Peyer's patch (tissue), 4 donors: ENCODE results near the gene KIF12. TPM values are rescaled to one million over a fixed set of nuclear protein-coding genes. Genes with fewer than 3 reads are reported as not detected.

Source experiments
- DNase-seq, 3 donors: peaks; one replicate each; pipeline ENCODE4 v3.0.0-alpha.2; 2017 to 2019
- H3K27ac ChIP-seq, 4 donors: fragments of 200-600 bp; sonication (generic); one replicate each; pipeline ENCODE4 v1.5.1; 2016 to 2019
- H3K27me3 ChIP-seq, 2 donors: fragments of 200-600 bp; sonication (generic); one replicate each; pipeline ENCODE4 v1.5.1; 2019
- H3K36me3 ChIP-seq, 3 donors: fragments of 200-600 bp; sonication (generic); one replicate each; pipeline ENCODE4 v1.5.1; 2016 to 2019
- H3K4me1 ChIP-seq, 4 donors: fragments of 200-600 bp; sonication (generic); one replicate each; pipeline ENCODE4 v1.5.1; 2016 to 2019
- H3K4me3 ChIP-seq, 4 donors: fragments of 200-600 bp; sonication (generic); 1 replicate in 3 of 4; 2 replicates in 1 of 4; pipeline ENCODE4 v1.5.1; 2016 to 2019; ENCODE audit warnings: mild to moderate bottlenecking in 1 of 4
- H3K9me3 ChIP-seq, 4 donors: fragments of 200-600 bp; sonication (generic); one replicate each; pipeline ENCODE4 v1.5.1; 2016 to 2019; ENCODE audit warnings: mild to moderate bottlenecking in 1 of 4
- POLR2A ChIP-seq, 2 donors: fragments of 450-650 bp; IDR thresholded peaks; one replicate each; pipeline ENCODE4 v1.5.1; 2017; ENCODE audit warnings: antibody characterized with exemption in 2 of 2, mild to moderate bottlenecking in 2 of 2, moderate library complexity in 2 of 2
- total RNA-seq, 4 donors: library from RNA; depleted of rRNA; stranded (reverse); fragments of >200 nt; gene quantifications; one replicate each; pipeline ENCODE4 v1.1.0, GENCODE V29; 2016
- TF ChIP-seq, protein P1 (sequence below), 6 experiments: fragments of 450-650 bp in 4 of 6; fragments of 200-600 bp in 2 of 6; sonication (generic) in 1 of 6; IDR thresholded peaks; one replicate each; pipeline ENCODE4 v1.5.1; 2017 to 2019; ENCODE audit warnings: antibody characterized with exemption in 6 of 6, mild to moderate bottlenecking in 3 of 6, moderate library complexity in 1 of 6

Gene KIF12
- total RNA-seq, 4 donors from 2014 or later = 23.6 to 85.3 (median 41.3) TPM

- H3K4me3 ChIP-seq = no peak overlapping the region
- H3K4me1 ChIP-seq = no peaks in the 10 kb centered on the region
- DNase-seq = peak in 1 of 3 donors; percentile 1
- peaks cover 0 to 14% (median 0%) of the 10 kb centered on the region in 3 donors for H3K36me3 ChIP-seq
- TF ChIP-seq, protein P1, sequence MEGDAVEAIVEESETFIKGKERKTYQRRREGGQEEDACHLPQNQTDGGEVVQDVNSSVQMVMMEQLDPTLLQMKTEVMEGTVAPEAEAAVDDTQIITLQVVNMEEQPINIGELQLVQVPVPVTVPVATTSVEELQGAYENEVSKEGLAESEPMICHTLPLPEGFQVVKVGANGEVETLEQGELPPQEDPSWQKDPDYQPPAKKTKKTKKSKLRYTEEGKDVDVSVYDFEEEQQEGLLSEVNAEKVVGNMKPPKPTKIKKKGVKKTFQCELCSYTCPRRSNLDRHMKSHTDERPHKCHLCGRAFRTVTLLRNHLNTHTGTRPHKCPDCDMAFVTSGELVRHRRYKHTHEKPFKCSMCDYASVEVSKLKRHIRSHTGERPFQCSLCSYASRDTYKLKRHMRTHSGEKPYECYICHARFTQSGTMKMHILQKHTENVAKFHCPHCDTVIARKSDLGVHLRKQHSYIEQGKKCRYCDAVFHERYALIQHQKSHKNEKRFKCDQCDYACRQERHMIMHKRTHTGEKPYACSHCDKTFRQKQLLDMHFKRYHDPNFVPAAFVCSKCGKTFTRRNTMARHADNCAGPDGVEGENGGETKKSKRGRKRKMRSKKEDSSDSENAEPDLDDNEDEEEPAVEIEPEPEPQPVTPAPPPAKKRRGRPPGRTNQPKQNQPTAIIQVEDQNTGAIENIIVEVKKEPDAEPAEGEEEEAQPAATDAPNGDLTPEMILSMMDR (IDR thresholded peaks at IDR 0.05) = no peak
- no peak for TF ChIP-seq POLR2A (IDR thresholded peaks at IDR 0.05)
- H3K9me3 ChIP-seq = no peaks in the 10 kb centered on the region
- no peak overlapping the region for H3K27ac ChIP-seq
- H3K27me3 ChIP-seq = no peaks in the 10 kb centered on the region
Observed at GRCh38 chr9:114050226-114050568, 48.9 kb downstream of the KIF12 start.

- Histone ChIP-seq H3K27me3 (no peaks in the 10 kb centered on the region), H3K36me3 (peaks cover 0 to 14% (median 0%) of the 10 kb centered on the region in 3 donors), H3K9me3 (no peaks in the 10 kb centered on the region), H3K27ac (no peak overlapping the region), H3K4me1 (no peaks in the 10 kb centered on the region), H3K4me3 (no peak overlapping the region)
- DNase-seq = peak in 1 of 3 donors; percentile 6
- no peak for TF ChIP-seq POLR2A (IDR thresholded peaks at IDR 0.05)
- TF ChIP-seq, protein P1 (IDR thresholded peaks at IDR 0.05) = no peak
Observed at GRCh38 chr9:114049441-114050225, 49.5 kb downstream of the KIF12 start.

- Histone ChIP-seq H3K27me3 (no peaks in the 10 kb centered on the region), H3K4me1 (no peaks in the 10 kb centered on the region), H3K36me3 (peaks cover 0 to 14% (median 0%) of the 10 kb centered on the region in 3 donors), H3K27ac (no peak overlapping the region), H3K4me3 (no peak overlapping the region), H3K9me3 (no peaks in the 10 kb centered on the region)
- TF ChIP-seq, protein P1 (IDR thresholded peaks at IDR 0.05) = no peak
- no peak for TF ChIP-seq POLR2A (IDR thresholded peaks at IDR 0.05)
- DNase-seq = peak in 1 of 3 donors; percentile 6
Observed at GRCh38 chr9:114048533-114049415, 50.3 kb downstream of the KIF12 start.

DNA sequence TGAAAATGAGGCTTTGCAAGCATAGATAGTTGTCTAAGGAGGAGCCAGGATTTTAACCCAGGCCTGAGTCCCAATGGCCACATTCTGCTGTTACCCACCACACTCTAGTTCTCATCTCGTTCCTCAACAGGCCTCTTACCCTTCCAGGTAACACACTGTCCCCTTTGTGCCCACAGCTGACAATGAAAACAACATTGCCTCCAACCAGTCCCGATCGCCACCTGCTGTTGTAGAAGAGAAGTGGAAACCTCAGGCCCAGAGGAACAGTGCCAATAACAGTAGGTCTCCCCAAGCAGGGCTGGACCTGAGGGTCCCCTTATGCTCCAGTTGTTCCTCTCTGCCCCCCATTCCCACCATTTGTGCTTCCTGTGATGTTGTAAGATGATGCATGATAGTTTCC, 51.4 kb downstream of the KIF12 start:
- Histone ChIP-seq H3K4me1 (no peaks in the 10 kb centered on the region), H3K36me3 (peaks cover 0 to 14% (median 0%) of the 10 kb centered on the region in 3 donors), H3K9me3 (no peaks in the 10 kb centered on the region), H3K4me3 (no peak overlapping the region), H3K27ac (no peak overlapping the region), H3K27me3 (no peaks in the 10 kb centered on the region)
- TF ChIP-seq, protein P1 (IDR thresholded peaks at IDR 0.05) = peak in 4 of 6 experiments; percentile 17 to 63 (median 60)
- TF ChIP-seq POLR2A (IDR thresholded peaks at IDR 0.05) = no peak
- DNase-seq = peak in 1 of 3 donors; percentile 13

DNA sequence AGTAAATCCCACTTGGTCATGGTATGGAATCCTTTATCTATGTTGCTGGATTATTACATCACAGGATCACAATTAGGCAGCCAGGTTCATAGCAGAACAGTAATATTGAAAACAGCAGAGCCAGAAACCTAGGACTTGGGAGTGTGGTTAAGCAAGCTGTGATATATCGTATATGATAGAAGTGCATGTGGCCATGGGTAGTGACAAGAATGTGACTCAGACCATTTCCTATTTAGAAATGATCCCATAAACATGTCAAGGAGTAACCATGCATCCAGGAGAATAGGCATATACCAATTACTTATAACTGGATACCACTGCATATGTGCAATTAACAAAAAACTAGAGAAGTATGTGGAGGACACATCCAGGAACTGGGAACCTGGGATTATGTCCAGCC, 52.2 kb downstream of the KIF12 start:
- Histone ChIP-seq H3K4me1 (no peaks in the 10 kb centered on the region), H3K27ac (no peak overlapping the region), H3K9me3 (no peaks in the 10 kb centered on the region), H3K4me3 (no peak overlapping the region), H3K27me3 (no peaks in the 10 kb centered on the region), H3K36me3 (peaks cover 0 to 14% (median 0%) of the 10 kb centered on the region in 3 donors)
- DNase-seq = no peak
- no peak for TF ChIP-seq POLR2A (IDR thresholded peaks at IDR 0.05)
- TF ChIP-seq, protein P1 (IDR thresholded peaks at IDR 0.05) = no peak
